Renal cortical epithelial cell (primary cell): ENCODE measurements around the gene FGF4. TPM values are rescaled to one million over a fixed set of nuclear protein-coding genes. Genes with fewer than 3 reads are reported as not detected.

ENCODE experiments used
- DNase-seq: peaks from one replicate; pipeline ENCODE4 v3.0.0-alpha.2; 2011; ENCODE audit warnings: low read depth
- total RNA-seq: library from RNA; depleted of rRNA; stranded (reverse); fragments of >200 nt; gene quantifications from 2 replicates; pipeline ENCODE4 v1.2.3, GENCODE V29; 2014

The FGF4 gene
- total RNA-seq, 1 donor from 2014 or later, result not detected

DNA sequence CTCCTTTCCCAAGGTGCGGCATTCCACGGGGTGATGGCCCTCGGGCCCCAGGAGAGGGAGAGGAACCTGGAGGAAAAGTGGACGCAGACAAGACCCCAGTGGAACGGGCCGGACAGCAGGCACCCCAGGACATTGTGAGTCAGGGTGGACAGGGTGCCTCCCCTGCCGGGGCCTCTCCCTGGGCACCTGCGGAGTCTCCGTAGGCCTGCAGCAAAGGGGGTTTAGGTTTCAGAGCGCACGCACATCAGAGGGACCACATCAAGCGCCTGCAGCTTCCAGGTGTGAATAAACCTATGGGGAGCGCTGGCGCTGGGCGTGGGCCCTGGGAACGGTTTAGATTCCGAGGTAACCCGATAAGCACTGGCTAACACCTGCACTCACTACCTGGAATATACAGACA is 48.7 kb downstream of the FGF4 start:
- DNase-seq, result no peak

- no peak for DNase-seq
Observed at GRCh38 chr11:69726019-69726418, 49.1 kb downstream of the FGF4 start.

- peak; percentile 4 for DNase-seq
Observed at GRCh38 chr11:69721745-69722144, 53.4 kb downstream of the FGF4 start.

GRCh38 chr11:69721106-69721505 is 54.0 kb downstream of the FGF4 start:
- peak; percentile 1 for DNase-seq

Other genes with a start within 250 kb of the FGF4 start
- gene CCND1, start 134.2 kb downstream of the FGF4 start, total RNA-seq, result 225 and 668 TPM in 2 replicates
- 11.5 and 17.1 TPM in 2 replicates for gene LTO1, start 100.0 kb downstream of the FGF4 start, total RNA-seq
- gene FGF19, start 71.3 kb downstream of the FGF4 start, total RNA-seq, result not detected in 2 replicates
- gene FGF3, start 44.1 kb upstream of the FGF4 start, total RNA-seq, result not detected in 2 replicates